WERI-Rb-1 (cell line): Measurements from ENCODE around the gene PCSK4.

Source experiments
- DNase-seq: peaks from one replicate; pipeline ENCODE4 v3.0.0-alpha.2; 2020
- H3K27ac ChIP-seq: fragments of 250-450 bp; sonication (Bioruptor Pico); 2 replicates; pipeline ENCODE4 v1.5.1; 2020; ENCODE audit warnings: mild to moderate bottlenecking, moderate library complexity
- H3K27me3 ChIP-seq: fragments of 250-450 bp; sonication (Bioruptor Pico); 2 replicates; pipeline ENCODE4 v1.5.1; 2021; ENCODE audit warnings: mild to moderate bottlenecking, low read depth, moderate library complexity; ENCODE audit not compliant: insufficient read depth, severe bottlenecking
- H3K36me3 ChIP-seq: fragments of 250-450 bp; sonication (Bioruptor Pico); 2 replicates; pipeline ENCODE4 v1.5.1; 2020; ENCODE audit warnings: mild to moderate bottlenecking, moderate library complexity
- H3K4me3 ChIP-seq: 2 replicates; pipeline ENCODE4 v1.5.1; 2011; ENCODE audit warnings: low read depth, mild to moderate bottlenecking, control low read depth, low read length
- H3K9me3 ChIP-seq: fragments of 250-450 bp; sonication (Bioruptor Pico); 2 replicates; pipeline ENCODE4 v1.5.1; 2021; ENCODE audit warnings: mild to moderate bottlenecking, moderate library complexity; ENCODE audit not compliant: severe bottlenecking
- TF ChIP-seq, protein P1 (sequence below): IDR thresholded peaks from 2 replicates; pipeline ENCODE4 v1.5.1; 2011; ENCODE audit warnings: low read depth, mild to moderate bottlenecking, control low read depth, inconsistent platforms, low read length

Gene PCSK4

GRCh38 chr19:1434577-1435060 lies 55.5 kb downstream of the PCSK4 start:
- DNase-seq = no peak
- no peaks in the 10 kb centered on the region for H3K27me3 ChIP-seq
- H3K4me3 ChIP-seq = no peak overlapping the region
- TF ChIP-seq, protein P1, sequence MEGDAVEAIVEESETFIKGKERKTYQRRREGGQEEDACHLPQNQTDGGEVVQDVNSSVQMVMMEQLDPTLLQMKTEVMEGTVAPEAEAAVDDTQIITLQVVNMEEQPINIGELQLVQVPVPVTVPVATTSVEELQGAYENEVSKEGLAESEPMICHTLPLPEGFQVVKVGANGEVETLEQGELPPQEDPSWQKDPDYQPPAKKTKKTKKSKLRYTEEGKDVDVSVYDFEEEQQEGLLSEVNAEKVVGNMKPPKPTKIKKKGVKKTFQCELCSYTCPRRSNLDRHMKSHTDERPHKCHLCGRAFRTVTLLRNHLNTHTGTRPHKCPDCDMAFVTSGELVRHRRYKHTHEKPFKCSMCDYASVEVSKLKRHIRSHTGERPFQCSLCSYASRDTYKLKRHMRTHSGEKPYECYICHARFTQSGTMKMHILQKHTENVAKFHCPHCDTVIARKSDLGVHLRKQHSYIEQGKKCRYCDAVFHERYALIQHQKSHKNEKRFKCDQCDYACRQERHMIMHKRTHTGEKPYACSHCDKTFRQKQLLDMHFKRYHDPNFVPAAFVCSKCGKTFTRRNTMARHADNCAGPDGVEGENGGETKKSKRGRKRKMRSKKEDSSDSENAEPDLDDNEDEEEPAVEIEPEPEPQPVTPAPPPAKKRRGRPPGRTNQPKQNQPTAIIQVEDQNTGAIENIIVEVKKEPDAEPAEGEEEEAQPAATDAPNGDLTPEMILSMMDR = no peak
- H3K9me3 ChIP-seq = no peaks in the 10 kb centered on the region
- no peak overlapping the region for H3K27ac ChIP-seq
- peaks cover 68% of the 10 kb centered on the region for H3K36me3 ChIP-seq

DNA sequence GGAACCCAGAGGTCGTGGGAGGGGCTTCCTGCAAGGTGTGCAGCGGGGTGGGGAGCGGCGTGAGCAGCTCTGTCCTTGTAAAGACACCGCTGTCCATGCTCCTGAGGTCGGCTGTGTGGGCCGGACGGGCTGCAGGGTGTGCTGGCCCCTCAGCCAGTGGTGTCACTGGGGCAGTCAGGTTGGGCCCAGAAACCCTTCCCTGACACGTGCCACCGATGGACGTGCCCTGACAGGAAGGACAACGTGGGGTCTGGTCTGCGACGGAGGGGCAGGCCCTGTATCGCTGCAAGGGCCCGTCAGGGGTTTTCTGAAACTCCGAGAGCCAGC lies 56.1 kb downstream of the PCSK4 start:
- peaks cover 68% of the 10 kb centered on the region for H3K36me3 ChIP-seq
- H3K27me3 ChIP-seq = no peaks in the 10 kb centered on the region
- no peak for DNase-seq
- no peak overlapping the region for H3K27ac ChIP-seq
- H3K9me3 ChIP-seq = no peaks in the 10 kb centered on the region
- H3K4me3 ChIP-seq = no peak overlapping the region
- TF ChIP-seq, protein P1 = no peak

GRCh38 chr19:1433119-1434039 lies 56.8 kb downstream of the PCSK4 start:
- no peaks in the 10 kb centered on the region for H3K9me3 ChIP-seq
- no peak overlapping the region for H3K4me3 ChIP-seq
- TF ChIP-seq, protein P1 = no peak
- H3K27me3 ChIP-seq = no peaks in the 10 kb centered on the region
- no peak overlapping the region for H3K27ac ChIP-seq
- H3K36me3 ChIP-seq = peaks cover 71% of the 10 kb centered on the region
- no peak for DNase-seq

DNA sequence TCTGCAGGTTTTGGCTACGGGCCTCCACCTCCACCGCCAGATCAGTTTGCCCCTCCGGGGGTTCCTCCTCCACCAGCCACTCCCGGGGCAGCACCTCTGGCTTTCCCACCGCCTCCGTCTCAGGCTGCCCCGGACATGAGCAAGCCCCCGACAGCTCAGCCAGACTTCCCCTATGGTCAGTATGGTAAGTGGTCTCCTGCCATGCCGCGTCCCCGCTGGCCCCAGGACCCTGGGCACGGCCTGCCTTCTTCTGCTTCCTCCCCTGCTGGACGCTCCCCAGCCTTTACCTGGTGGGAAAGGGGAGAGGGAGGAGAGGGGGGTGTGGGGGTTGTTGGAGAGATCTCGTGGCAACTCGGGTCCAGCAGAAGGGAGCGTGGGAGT lies 57.7 kb downstream of the PCSK4 start:
- no peak overlapping the region for H3K4me3 ChIP-seq
- H3K27me3 ChIP-seq = no peaks in the 10 kb centered on the region
- H3K27ac ChIP-seq = no peak overlapping the region
- no peaks in the 10 kb centered on the region for H3K9me3 ChIP-seq
- TF ChIP-seq, protein P1 = no peak
- peaks cover 79% of the 10 kb centered on the region for H3K36me3 ChIP-seq
- no peak for DNase-seq

GRCh38 chr19:1431759-1432506 lies 58.2 kb downstream of the PCSK4 start:
- H3K27me3 ChIP-seq = no peaks in the 10 kb centered on the region
- no peak overlapping the region for H3K4me3 ChIP-seq
- H3K9me3 ChIP-seq = no peaks in the 10 kb centered on the region
- no peak overlapping the region for H3K27ac ChIP-seq
- TF ChIP-seq, protein P1 = no peak
- peaks cover 81% of the 10 kb centered on the region for H3K36me3 ChIP-seq
- DNase-seq = no peak
